Spleen (tissue), 11 donors: Measurements from ENCODE around the gene DNAH17. TPM values are rescaled to one million over a fixed set of nuclear protein-coding genes. Genes with fewer than 3 reads are reported as not detected.
A peak's percentile ranks its signal among the peaks of the same experiment; 100 is the strongest.

Experiments used
- DNase-seq: peaks from one replicate; pipeline ENCODE4 v3.0.0-alpha.2; 2020
- H3K27ac ChIP-seq, 8 donors: fragments of 200-600 bp; sonication (generic) in 7 of 8; 1 replicate in 4 of 8; 2 replicates in 4 of 8; pipeline versions ENCODE4 v1.5.0 to v1.8.0; 2016 to 2021; ENCODE audit warnings: inconsistent platforms in 4 of 8, mild to moderate bottlenecking in 4 of 8, moderate library complexity in 1 of 8
- H3K27me3 ChIP-seq, 7 donors: fragments of 200-600 bp; sonication (generic) in 6 of 7; replicated peaks in 1 of 7; 1 replicate in 4 of 7; 2 replicates in 3 of 7; pipeline versions ENCODE4 v1.5.0 to v1.8.0; 2016 to 2021; ENCODE audit warnings: inconsistent platforms in 3 of 7, mild to moderate bottlenecking in 1 of 7
- H3K36me3 ChIP-seq, 6 donors: fragments of 200-600 bp; sonication (generic) in 5 of 6; 1 replicate in 4 of 6; 2 replicates in 2 of 6; pipeline versions ENCODE4 v1.5.0 to v1.8.0; 2016 to 2021; ENCODE audit warnings: inconsistent platforms in 2 of 6
- H3K4me1 ChIP-seq, 6 donors: fragments of 200-600 bp; sonication (generic) in 5 of 6; 1 replicate in 3 of 6; 2 replicates in 3 of 6; pipeline versions ENCODE4 v1.5.0 to v1.8.0; 2016 to 2021; ENCODE audit warnings: inconsistent platforms in 3 of 6
- H3K4me3 ChIP-seq, 8 donors: fragments of 200-600 bp; sonication (generic) in 7 of 8; 1 replicate in 4 of 8; 2 replicates in 4 of 8; pipeline versions ENCODE4 v1.5.0 to v1.8.0; 2016 to 2021; ENCODE audit warnings: inconsistent platforms in 4 of 8, mild to moderate bottlenecking in 4 of 8, moderate library complexity in 2 of 8
- H3K9me3 ChIP-seq, 8 donors: fragments of 200-600 bp; sonication (generic) in 7 of 8; 1 replicate in 4 of 8; 2 replicates in 4 of 8; pipeline versions ENCODE4 v1.5.0 to v1.8.0; 2016 to 2021; ENCODE audit warnings: inconsistent platforms in 4 of 8
- POLR2A ChIP-seq, 3 donors: fragments of 450-650 bp; IDR thresholded peaks; one replicate each; pipeline ENCODE4 v1.5.1; 2017; ENCODE audit warnings: antibody characterized with exemption in 3 of 3, mild to moderate bottlenecking in 1 of 3
- POLR2AphosphoS5 ChIP-seq, 3 donors: sonication (generic); formaldehyde crosslinking; IDR thresholded peaks; one replicate each; pipeline ENCODE4 v1.5.1; 2017; ENCODE audit warnings: antibody characterized with exemption in 3 of 3
- WGBS, 5 donors: extraction: QIAGEN DNeasy Blood & Tissue Kit in 3 of 5; methylation state at CpG; one replicate each; pipeline versions ENCODE4 v1.1.5 to v1.1.7; 2013 to 2018; 5-methylcytosine and 5-hydroxymethylcytosine counted together
- intact Hi-C: fragments of 100-400 bp; cut with DNase I; formaldehyde crosslinking; loops from one replicate; pipeline ENCODE4 v1.15.0; 2023; ENCODE audit warnings: low total_unique reads
- polyA plus RNA-seq, 3 donors: library from polyadenylated mRNA; stranded (reverse); fragments of 200-250 nt; gene quantifications; one replicate each; pipeline ENCODE4 v1.2.1, GENCODE V29; 2013
- total RNA-seq, 7 donors: library from RNA; depleted of rRNA in 3 of 7; stranded (reverse); fragments of >200 nt in 3 of 7; fragmentation: NEBNext Ultra II Directional in 4 of 7; extraction: Animal tissue kit (Norgen Biotek cat#: 25700) in 4 of 7; gene quantifications; one replicate each; pipeline versions ENCODE4 v1.1.0 to v1.2.1, GENCODE V29; 2016 to 2021
- TF ChIP-seq, protein P1 (sequence below), 11 experiments: fragments of 200-600 bp in 7 of 11; fragments of 450-650 bp in 4 of 11; sonication (generic) in 4 of 11; IDR thresholded peaks in 8 of 11; conservative IDR thresholded peaks in 3 of 11; 1 replicate in 7 of 11; 2 replicates in 4 of 11; pipeline versions ENCODE4 v1.4.0 to v1.8.0; 2016 to 2021; ENCODE audit warnings: antibody characterized with exemption in 11 of 11, inconsistent platforms in 4 of 11, mild to moderate bottlenecking in 1 of 11
- donor health status: healthy with polysubstance abuse.
- donor health status: DM: no; HTN: no; CAD: no; lungs with moderate emphysema.
- donor health status: DM: no; HTN: no; CAD: no.
- donor health status: Bipolar disorder and iron deficiency.
- donor health status: healthy.
- donor health status: DM: no; HTN: no; CAD: no.
- donor health status: DM: yes; HTN: yes; CAD: no.

The DNAH17 gene
- total and polyA plus RNA-seq, 10 donors: 0.06 to 1.0 (median 0.72) TPM; not detected in 1

DNA sequence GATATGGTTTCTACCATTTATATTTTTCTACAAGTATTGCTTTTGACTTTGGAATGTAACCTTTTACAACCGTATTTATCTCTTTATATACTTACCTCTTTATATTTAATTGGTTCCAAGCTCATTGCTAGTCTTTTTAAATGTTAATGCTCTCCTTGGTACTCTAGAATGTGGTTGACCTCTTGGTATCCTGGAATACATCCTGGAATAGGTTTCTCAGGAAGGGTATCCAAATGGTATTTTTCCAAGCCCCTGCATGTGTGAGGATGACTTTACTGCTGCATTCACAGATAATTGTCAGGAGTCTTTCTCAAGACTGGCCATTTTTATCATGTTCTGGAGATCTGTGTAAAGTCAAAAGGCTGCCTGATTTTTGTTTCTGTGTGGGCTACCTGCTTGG, 30.2 kb downstream of the DNAH17 start:
- no peak for DNase-seq
- Histone ChIP-seq H3K36me3 (no peaks in the 10 kb centered on the region), H3K27me3 (no peaks in the 10 kb centered on the region), H3K4me1 (no peaks in the 10 kb centered on the region), H3K9me3 (peaks cover 0 to 10% (median 0%) of the 10 kb centered on the region in 8 donors), H3K4me3 (no peak overlapping the region), H3K27ac (no peak overlapping the region)
- intact Hi-C loops: no loop called here
- TF ChIP-seq, protein P1, sequence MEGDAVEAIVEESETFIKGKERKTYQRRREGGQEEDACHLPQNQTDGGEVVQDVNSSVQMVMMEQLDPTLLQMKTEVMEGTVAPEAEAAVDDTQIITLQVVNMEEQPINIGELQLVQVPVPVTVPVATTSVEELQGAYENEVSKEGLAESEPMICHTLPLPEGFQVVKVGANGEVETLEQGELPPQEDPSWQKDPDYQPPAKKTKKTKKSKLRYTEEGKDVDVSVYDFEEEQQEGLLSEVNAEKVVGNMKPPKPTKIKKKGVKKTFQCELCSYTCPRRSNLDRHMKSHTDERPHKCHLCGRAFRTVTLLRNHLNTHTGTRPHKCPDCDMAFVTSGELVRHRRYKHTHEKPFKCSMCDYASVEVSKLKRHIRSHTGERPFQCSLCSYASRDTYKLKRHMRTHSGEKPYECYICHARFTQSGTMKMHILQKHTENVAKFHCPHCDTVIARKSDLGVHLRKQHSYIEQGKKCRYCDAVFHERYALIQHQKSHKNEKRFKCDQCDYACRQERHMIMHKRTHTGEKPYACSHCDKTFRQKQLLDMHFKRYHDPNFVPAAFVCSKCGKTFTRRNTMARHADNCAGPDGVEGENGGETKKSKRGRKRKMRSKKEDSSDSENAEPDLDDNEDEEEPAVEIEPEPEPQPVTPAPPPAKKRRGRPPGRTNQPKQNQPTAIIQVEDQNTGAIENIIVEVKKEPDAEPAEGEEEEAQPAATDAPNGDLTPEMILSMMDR (IDR thresholded peaks at IDR 0.05 in 8 of 11, conservative IDR thresholded peaks at IDR 0.05 in 3 of 11): no peak
- TF ChIP-seq POLR2A (IDR thresholded peaks at IDR 0.05) (no peak), POLR2AphosphoS5 (IDR thresholded peaks at IDR 0.05) (no peak)
- 84 to 92% (median 87%) methylated on average over 1 of the region's 1 CpG for WGBS, 5 donors

DNA sequence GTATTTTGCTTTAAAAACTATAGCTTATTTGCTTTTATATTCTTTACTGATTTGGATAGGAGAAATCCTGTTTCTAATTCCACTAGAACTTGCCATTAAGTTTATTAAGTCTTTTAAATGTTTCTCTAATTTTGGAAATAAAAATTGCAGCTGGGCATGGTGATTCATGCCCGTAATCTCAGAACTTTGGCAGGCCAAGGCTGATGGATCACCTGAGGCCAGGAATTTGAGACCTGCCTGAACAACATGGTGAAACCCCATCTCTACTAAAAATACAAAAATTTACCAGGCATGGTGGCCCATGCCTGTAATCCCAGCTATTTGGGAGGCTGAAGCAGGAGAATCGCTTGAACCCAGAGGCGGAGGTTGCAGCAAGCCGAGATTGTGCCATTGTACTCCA, 30.7 kb downstream of the DNAH17 start:
- TF ChIP-seq, protein P1 (IDR thresholded peaks at IDR 0.05 in 8 of 11, conservative IDR thresholded peaks at IDR 0.05 in 3 of 11): no peak
- TF ChIP-seq POLR2A (IDR thresholded peaks at IDR 0.05): no peak
- no peak for TF ChIP-seq POLR2AphosphoS5 (IDR thresholded peaks at IDR 0.05)
- DNase-seq: no peak
- Histone ChIP-seq H3K36me3 (no peaks in the 10 kb centered on the region), H3K27ac (no peak overlapping the region), H3K4me3 (no peak overlapping the region), H3K27me3 (no peaks in the 10 kb centered on the region), H3K9me3 (peaks cover 0 to 10% (median 0%) of the 10 kb centered on the region in 8 donors), H3K4me1 (no peaks in the 10 kb centered on the region)
- intact Hi-C loops: no loop called here
- 64 to 99% (median 98%) methylated on average over 4 of the region's 4 CpGs for WGBS, 5 donors

DNA sequence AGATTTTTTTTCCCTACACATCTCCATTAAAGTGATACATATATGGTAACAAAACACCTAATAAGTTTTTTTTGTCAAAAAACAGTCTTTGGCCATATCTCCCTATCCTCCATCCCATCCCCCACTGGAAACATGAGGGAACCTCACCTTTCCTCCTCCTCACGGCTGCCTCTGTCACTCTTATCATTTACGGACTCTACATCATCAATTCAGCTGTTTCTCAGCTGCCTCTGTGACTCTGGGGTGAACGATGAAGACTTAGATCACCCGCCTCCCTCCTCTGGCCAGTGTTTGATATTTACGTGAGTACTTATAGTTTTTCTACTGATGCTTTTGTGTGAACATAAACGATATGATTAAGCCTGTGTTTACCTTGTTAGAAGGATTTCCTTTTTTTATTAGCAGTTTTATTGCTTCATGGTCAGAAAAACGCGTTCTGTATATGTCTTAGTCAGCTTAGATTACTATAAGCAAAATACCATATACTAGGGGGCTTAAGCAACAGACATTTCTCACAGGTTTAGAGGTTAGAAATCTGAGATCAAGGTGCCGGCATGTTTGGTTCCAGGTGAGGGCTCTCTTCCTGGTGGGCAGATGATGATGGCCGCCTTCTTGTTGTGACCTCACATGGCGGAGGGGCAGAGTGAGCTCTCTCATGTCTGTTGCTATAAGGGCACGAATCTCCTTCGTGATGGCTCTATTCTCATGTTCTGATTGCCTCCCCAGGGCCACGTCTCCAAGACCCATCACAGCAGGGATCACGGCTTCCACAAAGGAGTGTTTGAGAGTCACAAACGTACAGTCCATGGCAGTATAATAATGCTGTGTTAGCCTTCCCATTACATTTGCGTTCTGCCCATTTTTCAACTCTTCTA, 32.1 kb downstream of the DNAH17 start:
- no peak overlapping the region for H3K4me3 ChIP-seq
- 83 to 88% (median 85%) methylated on average over 17 of the region's 17 CpGs for WGBS, 5 donors
- no peaks in the 10 kb centered on the region for H3K27me3 ChIP-seq
- H3K36me3 ChIP-seq: no peaks in the 10 kb centered on the region
- intact Hi-C loops: no loop called here
- H3K27ac ChIP-seq: no peak overlapping the region
- peaks cover 0 to 10% (median 0%) of the 10 kb centered on the region in 8 donors for H3K9me3 ChIP-seq
- no peaks in the 10 kb centered on the region for H3K4me1 ChIP-seq
- TF ChIP-seq POLR2A (IDR thresholded peaks at IDR 0.05) (no peak), POLR2AphosphoS5 (IDR thresholded peaks at IDR 0.05) (no peak)
- TF ChIP-seq, protein P1 (IDR thresholded peaks at IDR 0.05 in 8 of 11, conservative IDR thresholded peaks at IDR 0.05 in 3 of 11): no peak
- DNase-seq: no peak

DNA sequence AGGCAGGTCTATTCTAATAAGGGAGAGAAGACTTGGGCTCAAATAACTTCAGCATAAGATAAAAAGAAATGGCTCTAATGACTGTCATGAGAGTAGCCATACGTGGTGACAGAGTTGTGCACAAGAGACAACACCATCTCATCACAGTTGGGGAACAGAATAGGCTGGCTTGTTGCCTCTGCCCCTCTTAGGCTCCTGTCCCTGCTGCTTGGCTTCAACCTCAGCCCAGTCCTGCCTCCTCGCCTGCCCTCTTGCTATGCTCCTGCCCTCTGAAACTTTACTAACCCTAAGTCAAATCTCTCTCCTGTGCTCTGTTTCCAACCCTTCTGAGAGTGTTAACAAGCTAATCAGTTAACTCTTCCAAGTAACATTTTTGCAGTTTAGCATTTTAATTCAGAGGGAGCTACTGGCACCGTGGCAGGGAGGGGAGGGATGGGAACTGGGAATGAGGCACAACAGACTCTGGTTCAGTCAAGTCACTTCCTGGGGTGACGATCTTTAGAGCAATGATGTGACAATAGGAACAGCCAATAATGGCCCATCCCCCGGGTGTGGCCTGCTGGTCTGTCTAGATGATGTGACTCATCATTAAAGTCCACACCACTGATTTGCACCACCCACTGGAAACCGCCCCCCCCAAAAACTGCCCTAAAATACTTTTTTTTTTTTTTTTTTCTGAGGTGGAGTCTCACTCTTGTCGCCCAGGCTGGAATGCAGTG, 35.5 kb downstream of the DNAH17 start:
- Histone ChIP-seq H3K36me3 (no peaks in the 10 kb centered on the region), H3K27me3 (no peaks in the 10 kb centered on the region), H3K27ac (no peak overlapping the region), H3K9me3 (peaks cover 0 to 3% (median 0%) of the 10 kb centered on the region in 8 donors), H3K4me1 (no peaks in the 10 kb centered on the region), H3K4me3 (no peak overlapping the region)
- peak; percentile 56 for DNase-seq
- TF ChIP-seq POLR2AphosphoS5 (IDR thresholded peaks at IDR 0.05) (no peak), POLR2A (IDR thresholded peaks at IDR 0.05) (no peak)
- TF ChIP-seq, protein P1 (IDR thresholded peaks at IDR 0.05 in 8 of 11, conservative IDR thresholded peaks at IDR 0.05 in 3 of 11): no peak
- WGBS, 5 donors: 57 to 76% (median 64%) methylated on average over 6 to 7 of the region's 7 CpGs
- intact Hi-C loops: no loop called here
